Measurements from ENCODE around the gene MAGEF1.

MAGEF1 gene

GRCh38 chr3:184725176-184725719 lies 13.4 kb upstream of the MAGEF1 start:
- DNase-seq (ENCODE audit: low read depth): no peak

- DNase-seq (ENCODE audit: low read depth): no peak
These were observed 12.8 kb upstream of the MAGEF1 start for GRCh38 chr3:184724699-184725098.

DNA sequence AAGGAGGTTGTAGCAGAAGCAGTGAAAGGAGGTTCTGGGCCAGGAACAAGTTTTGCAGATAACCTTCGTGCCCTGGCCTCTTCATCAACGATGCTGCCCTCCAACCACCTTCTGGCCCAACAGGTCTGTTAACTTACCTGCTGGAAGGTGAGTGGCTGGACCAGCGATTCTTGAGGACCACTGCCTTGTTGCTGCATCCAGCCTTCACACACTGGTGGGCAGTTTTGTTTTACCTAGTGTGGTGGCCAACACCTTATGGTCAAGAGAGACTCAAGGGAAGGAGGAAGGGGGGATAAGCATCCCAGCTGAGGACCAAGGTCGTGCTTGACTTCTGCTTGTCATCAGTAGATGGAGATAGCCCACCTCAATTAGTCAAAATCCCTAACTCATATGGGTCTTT lies 7.8 kb upstream of the MAGEF1 start:
- no peak for DNase-seq (ENCODE audit: low read depth)

- no peak for DNase-seq (ENCODE audit: low read depth)
These were observed 6.6 kb upstream of the MAGEF1 start for GRCh38 chr3:184718431-184718830.

DNA sequence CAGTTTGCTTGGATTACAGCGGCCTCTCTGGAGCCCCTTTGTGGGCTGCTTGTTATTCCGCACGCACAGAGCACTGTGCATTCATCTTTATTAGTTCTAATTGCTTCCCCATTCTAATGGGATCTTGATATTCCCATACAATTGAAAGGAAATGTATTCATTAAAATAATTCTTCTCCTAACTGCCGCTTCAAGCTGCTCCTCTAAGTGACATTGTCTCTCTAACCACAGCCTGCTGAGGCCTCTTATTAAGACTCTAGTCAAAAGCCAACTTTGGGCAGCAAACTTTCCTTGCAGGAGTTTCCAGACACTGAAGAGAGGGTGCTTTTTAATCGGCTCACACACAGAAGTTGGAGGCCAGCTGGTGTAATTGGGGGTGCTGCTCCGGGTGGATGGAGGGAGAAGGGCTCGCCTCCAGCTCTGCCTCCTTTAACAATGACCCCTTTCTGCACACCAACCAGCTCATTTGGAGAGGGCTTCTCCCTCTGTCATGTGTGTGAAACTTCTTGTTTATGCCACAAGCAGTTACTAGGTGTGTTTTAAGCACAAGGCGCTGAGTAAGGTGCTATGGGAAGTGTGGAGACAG lies 5.6 kb upstream of the MAGEF1 start:
- DNase-seq (ENCODE audit: low read depth): no peak

GRCh38 chr3:184716622-184717398 lies 4.9 kb upstream of the MAGEF1 start:
- DNase-seq (ENCODE audit: low read depth): no peak

GRCh38 chr3:184715943-184716621 lies 4.2 kb upstream of the MAGEF1 start:
- no peak for DNase-seq (ENCODE audit: low read depth)

- DNase-seq (ENCODE audit: low read depth): no peak
These were observed 1.7 kb upstream of the MAGEF1 start for GRCh38 chr3:184713521-184713920.

GRCh38 chr3:184713040-184713355 lies 1.1 kb upstream of the MAGEF1 start:
- no peak for DNase-seq (ENCODE audit: low read depth)

DNA sequence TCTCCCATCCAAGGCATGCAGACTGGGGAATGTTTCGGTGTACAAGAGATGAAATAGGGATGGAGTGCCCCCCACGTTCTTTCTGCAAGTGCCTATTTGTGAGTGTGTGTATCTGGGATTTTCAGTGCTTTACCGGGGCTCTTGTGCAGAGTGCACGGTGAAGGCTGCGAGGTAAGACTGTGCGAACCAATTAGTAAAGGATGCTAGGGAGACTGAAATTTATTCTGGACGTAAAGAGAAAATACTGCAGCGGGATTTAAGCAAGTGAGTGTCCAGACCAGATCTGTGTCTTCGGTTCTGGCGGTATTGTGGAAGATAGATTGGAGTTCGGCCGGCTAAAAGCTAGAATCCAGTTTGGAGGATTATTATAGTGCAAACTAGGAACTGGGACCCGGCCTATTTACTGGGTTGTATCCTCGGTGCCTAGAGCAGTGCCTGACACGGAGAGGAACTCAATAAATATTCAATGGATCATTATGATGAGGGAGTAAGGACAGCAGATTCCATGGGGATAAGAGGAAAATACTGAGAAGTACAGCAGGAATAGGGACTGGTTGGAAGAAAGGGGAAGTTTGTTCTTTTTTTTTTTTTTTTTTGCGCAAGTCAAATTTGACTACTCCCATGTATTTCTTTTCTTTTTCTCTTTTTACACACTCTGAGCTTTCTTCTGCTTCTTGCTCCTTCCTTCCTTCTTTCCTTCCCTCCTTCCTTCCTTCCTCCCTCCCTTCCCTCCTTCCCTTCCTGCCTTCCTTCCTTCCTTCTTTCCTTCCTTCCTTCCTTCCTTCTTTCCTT lies 580 bp upstream of the MAGEF1 start:
- no peak for DNase-seq (ENCODE audit: low read depth)

- DNase-seq (ENCODE audit: low read depth): peak; percentile 17
These were observed 883 bp downstream of the MAGEF1 start for GRCh38 chr3:184710870-184711492.

GRCh38 chr3:184703657-184704056 lies 8.2 kb downstream of the MAGEF1 start:
- DNase-seq (ENCODE audit: low read depth): no peak

- DNase-seq (ENCODE audit: low read depth): no peak
These were observed 11.1 kb downstream of the MAGEF1 start for GRCh38 chr3:184700759-184701158.

- no peak for DNase-seq (ENCODE audit: low read depth)
These were observed 14.0 kb downstream of the MAGEF1 start for GRCh38 chr3:184697845-184698244.

DNA sequence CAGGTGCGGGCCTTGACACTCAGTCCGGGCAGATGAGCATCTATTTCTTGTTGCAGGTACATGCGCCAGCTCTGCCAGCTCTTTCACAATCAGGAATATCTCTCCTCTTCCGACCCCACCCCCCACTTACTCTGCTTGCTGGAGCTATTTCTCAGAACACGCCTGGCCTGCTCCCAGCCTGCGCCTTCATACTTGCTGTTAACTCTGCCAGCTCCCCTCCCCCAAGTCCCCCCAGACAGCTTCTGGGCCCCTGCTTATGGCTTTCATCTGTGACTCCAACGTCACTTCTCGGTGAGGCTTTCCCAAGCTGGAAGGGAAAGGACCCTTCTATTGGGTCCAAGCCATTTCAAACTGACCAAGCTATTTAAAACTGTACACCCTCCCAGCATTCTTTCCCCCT lies 15.2 kb downstream of the MAGEF1 start:
- DNase-seq (ENCODE audit: low read depth): no peak

DNA sequence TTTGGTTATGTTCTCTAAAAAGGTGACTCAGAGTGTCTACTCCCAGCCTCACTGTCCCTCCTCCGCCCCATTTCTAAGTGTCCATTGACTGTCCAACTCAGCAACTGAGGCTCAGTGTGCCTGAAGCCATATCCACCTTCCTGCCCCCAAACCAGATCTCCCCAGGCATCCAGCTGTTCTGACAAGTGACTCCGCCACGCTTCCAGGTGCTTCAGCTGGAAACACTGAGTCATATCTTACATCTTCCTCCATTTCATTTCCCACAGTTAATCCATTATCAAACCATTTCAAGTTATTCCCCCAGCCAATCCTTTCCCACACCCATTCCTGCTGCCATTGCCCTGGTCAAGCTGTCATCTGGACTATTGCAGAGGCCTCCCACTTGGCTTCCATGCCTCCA lies 17.1 kb downstream of the MAGEF1 start:
- no peak for DNase-seq (ENCODE audit: low read depth)

DNA sequence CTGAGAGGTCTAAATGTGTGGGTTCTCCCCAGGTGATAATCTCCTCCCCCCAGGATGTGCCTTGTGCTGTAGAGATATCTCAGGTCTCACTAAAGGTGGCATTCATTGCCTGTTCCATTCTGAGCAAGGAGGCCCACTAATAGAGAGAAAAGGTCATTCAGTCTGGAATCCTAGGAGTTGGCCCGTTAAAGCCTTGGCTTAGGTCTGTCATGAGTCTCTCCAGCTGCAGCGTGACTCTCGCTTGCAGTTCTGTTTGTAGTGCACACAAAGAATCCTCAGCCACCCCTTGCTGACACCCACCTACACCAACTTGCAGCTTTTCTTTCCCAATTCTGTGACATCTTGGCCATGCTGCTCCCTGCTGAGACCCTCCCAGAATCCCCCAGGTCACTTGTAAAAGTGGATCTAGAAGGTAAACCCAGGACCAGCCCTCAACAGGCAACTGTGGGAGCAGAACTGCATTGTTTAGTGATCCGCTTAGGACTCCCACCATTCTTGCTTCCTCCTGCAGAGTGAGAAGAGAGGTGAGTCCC lies 17.7 kb downstream of the MAGEF1 start:
- DNase-seq (ENCODE audit: low read depth): no peak

DNA sequence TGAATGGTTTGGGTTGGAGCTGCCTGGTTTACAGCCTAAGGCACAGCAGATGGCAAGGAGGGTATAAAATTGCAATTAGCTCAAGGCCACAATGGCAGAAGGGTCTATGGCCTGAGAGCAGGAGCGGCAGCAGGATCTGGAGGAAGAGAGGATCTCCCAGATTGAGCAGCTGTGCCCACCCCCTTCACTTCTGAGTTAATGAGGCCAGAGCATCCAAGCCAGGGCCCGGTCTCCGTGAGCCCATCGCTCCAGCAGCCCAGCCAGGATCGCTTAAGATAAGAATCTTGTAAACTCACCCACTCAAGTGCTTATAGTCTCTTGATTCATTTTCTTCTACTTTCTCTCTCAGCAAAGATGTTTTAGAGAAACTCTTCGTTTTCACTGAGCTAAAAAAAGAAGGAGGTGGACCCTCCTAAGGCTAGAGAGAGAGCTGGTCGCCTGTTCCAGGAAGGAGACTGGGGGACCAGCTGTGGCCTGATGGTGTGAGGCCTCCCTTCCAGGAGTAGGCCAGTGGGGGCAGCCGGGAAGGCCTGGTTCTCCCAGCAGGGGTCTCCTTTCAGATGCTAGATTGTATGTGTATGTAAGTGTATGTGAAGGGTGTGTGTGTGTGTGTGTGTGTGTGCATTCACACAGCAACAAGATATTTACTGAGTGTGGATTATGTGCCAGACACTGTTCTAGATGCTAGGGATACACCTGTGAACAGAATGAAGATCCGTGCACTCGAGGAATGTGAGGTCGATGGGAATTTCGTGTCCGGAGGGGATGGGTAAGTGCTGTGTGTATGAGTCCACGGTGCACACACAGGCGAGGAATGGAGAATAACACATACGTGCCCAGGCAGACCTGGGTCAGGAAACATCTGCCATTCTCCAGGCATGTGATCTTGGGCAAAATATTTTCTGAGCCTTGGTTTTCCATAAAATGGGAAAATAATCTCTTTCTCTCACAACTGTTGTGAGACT lies 18.6 kb downstream of the MAGEF1 start:
- no peak for DNase-seq (ENCODE audit: low read depth)

DNA sequence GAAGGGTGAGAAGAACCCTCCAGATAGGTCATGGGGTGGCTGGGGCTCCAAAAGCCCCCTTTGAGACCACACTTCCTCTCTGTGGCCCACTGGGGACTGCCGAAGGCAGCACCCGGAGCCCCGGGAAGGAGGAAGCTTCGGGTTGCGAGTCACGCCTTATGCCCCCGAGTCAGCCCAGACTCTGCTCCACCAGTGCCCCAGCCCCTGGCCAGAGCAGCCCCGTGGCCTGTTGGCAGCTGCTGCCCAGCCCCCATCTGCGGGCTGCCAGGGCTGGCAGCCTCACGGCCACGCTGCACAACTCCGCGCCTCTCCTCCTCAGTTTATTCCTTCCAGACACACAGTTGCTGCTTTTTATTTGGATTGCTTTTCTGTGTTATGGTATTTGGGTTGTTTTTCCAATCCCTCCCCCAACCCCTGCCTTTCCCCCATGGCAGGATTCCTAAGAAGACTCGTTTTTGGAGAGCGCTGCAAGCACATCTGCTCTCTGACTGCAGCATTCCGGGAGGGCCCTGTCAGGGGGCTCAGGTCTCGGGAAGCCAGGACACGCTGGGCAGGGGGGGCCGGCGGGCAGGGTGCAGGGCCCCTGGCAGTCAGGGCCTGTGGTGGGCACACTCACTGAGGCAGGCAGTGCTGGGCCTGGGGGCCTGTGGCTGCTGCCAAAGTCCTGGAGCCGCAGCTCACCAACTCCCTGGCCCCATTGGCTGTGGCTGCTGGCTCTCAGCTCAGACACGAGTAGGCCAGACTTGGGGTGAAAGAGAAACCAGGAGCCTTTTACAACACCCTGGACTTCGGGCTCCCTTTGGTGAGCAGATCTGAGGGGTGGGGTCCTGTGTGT lies 20.2 kb downstream of the MAGEF1 start:
- DNase-seq (ENCODE audit: low read depth): no peak
